DMS 273 treated with DMSO at 0.1 percent for 48 hours (cell line): ENCODE measurements around the gene NUP98.

Source experiments
- DNase-seq: peaks from one replicate; lab custom pipeline; 2025; lab: John Stamatoyannopoulos, UW

NUP98 gene

DNA sequence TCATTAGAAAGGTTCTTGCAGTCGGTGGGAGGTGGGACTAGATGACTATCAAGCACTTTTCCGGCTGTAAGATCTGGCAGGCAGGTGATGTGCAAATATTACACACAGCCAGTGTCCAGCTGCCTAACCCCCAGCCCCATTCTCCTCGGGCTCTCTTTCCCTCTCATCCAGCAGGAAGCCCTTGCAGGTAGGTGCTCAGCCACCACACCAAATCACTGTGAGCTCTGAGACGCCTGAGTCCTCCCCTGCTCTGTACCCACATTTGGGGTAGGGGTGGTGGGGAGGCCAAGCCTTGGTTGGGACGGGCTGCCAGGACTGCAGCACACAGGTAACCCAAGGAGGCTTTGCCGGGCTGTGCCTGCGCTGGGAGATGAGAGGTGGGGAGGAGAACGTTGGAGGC lies 156.2 kb downstream of the NUP98 start:
- no peak for DNase-seq

DNA sequence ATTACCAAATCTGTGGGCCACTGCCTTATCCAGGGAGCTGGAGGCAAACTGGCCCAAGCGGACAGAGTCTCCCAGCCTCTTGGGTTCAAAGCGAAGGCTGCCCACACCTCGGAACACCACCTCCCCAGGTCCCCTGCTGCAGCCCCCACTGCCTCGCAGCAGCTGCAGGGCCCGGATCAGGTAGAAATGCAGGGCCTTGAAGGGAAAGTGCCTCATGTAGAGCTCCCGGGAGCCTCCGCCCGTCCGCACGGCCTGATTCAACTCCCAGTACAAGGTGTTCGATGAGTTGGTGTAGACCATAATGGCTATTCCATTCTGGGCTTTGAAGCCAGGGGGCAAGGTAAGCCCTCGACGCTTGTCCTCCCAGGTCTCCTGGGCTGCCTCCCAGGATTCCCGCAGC lies 157.5 kb downstream of the NUP98 start:
- no peak for DNase-seq

DNA sequence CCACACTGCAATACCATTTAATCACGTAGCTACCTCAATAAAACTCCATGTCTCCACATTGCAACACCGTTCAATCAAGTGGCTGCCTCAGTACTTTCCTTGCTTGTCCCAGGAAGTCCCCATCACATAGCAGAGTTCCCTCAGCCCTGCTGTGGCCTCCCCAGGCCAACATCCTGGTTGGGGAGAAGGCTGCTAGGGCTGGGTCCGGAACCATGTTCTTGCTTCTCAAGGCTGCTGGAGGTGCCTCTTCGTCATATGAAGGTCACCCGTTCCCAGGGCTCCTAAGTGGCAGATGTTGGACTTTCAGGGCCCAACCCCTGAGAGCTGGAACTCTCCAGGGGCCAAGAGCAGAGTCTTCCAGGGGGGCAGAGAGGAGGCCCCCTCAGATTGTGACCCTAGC lies 158.8 kb downstream of the NUP98 start:
- no peak for DNase-seq

GRCh38 chr11:3637201-3637600 lies 160.2 kb downstream of the NUP98 start:
- no peak for DNase-seq

- DNase-seq, result no peak
Observed at GRCh38 chr11:3635641-3636375, 161.5 kb downstream of the NUP98 start.

GRCh38 chr11:3632070-3632660 lies 165.2 kb downstream of the NUP98 start:
- no peak for DNase-seq

DNA sequence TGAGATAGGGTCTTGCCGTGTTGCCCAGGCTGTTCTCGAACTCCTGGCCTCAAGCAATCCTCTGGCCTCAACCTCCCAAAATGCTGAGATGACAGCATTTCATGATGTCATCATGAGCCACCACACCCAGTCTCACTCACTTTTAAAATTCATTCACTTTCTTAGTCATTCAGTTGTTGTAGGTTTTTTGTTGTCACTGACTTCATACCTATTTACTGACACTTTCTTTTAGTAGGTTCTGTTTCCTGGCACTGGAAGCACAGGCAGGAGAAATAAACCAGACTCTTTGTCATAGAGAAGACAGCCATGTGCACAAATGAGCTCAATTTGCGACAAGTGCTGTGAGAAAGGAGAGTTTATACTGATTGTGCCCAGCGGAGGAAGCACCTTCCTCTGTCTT lies 166.0 kb downstream of the NUP98 start:
- no peak for DNase-seq

DNA sequence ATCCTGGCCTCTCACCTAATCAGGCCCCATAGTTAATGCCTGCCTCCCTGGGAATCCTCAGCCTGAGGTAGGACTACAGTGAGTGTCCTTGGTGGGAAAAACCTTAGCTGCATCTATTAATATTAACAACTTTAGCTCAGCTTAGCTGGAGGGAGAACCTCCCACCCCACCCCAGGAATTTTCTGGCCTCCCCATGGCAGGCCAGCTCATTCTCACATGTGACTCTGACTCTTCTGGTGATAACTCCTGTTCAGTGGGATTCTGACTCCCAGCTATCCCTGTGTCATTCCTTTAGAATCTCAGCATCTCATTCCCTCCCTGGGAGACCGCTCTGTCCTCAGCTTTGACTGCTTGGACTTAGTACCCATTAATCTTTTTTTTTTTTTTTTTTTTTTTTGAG lies 170.1 kb downstream of the NUP98 start:
- no peak for DNase-seq

DNA sequence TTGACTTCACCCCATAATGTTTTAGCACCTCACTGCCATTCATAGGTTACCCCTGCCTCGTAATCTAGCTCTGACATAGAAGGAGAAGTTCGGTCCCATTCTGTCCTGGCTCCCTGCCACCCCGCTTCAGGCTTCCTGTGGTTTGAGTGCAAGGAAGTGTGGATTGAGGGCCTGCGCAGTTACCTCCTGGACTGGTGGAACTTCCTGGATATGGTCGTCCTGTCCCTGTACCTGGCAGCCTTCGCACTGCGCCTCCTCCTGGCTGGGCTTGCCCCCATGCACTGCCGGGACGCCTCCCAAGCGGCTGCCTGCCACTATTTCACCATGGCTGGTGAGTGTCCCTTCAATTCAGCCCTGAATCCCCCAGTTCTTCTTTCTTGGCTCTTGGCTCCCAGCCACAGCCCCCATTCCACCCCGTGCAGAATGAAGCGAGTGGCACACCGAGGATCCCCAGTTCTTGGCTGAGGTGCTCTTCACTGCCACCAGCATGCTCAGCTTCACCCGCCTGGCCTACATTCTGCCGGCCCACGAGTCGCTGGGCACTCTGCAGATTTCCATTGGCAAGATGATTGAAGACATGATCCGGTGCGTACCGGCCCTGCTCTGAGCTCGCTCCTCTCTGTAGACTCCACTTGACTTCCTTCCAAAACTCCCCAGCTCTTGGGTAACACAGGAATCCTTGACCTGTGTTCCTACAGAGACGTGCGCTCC lies 170.9 kb downstream of the NUP98 start:
- no peak for DNase-seq
